Caco-2 (cell line): ENCODE results near the gene GAB2. TPM values are rescaled to one million over a fixed set of nuclear protein-coding genes. Genes with fewer than 3 reads are reported as not detected.

Experiments
- BruUV-seq: library from RNA; stranded (reverse); fragments of 400-500 nt; replicated peaks from 2 replicates; lab custom pipeline; 2021; lab: Mats Ljungman, UMichigan
- CTCF ChIA-PET: fragments of 300-600 bp; sonication (Branson Sonifier 250); formaldehyde crosslinking; loops from one replicate; lab custom pipeline; 2022; ENCODE audit warnings: antibody characterized with exemption; lab: Charles Lee
- POLR2A ChIA-PET: fragments of 300-600 bp; sonication (Branson Sonifier 250); formaldehyde crosslinking; loops from one replicate; lab custom pipeline; 2022; ENCODE audit warnings: antibody characterized with exemption; lab: Charles Lee
- DNase-seq, 2 experiments: peaks; one replicate each; pipeline versions ENCODE4 v3.0.0 to v3.0.0-alpha.2; 2020 to 2022
- H3K27me3 ChIP-seq: replicated peaks from 2 replicates; pipeline ENCODE4 v1.6.0; 2011; ENCODE audit warnings: low read length; ENCODE audit not compliant: control insufficient read depth, insufficient read depth
- H3K36me3 ChIP-seq: 2 replicates; pipeline ENCODE4 v1.5.1; 2011; ENCODE audit warnings: low read length; ENCODE audit not compliant: control insufficient read depth, insufficient read depth
- H3K4me1 ChIP-seq: fragments of 250-450 bp; sonication (Bioruptor Pico); 2 replicates; pipeline ENCODE4 v1.5.1; 2020; ENCODE audit warnings: mild to moderate bottlenecking
- H3K4me3 ChIP-seq: 2 replicates; pipeline ENCODE4 v1.5.1; 2011; ENCODE audit warnings: low read depth, mild to moderate bottlenecking, control low read depth, low read length
- H3K9me3 ChIP-seq: fragments of 250-450 bp; sonication (Bioruptor Pico); 2 replicates; pipeline ENCODE4 v1.5.1; 2020; ENCODE audit warnings: mild to moderate bottlenecking, moderate library complexity
- H3K27ac Mint-ChIP-seq: one replicate; pipeline ENCODE4 v1.8.0; 2022; ENCODE audit warnings: mixed read lengths; ENCODE audit not compliant: unreplicated experiment
- H3K27me3 Mint-ChIP-seq: one replicate; pipeline ENCODE4 v1.8.0; 2022; ENCODE audit warnings: mixed read lengths; ENCODE audit not compliant: insufficient read depth, unreplicated experiment
- H3K36me3 Mint-ChIP-seq: one replicate; pipeline ENCODE4 v1.8.0; 2022; ENCODE audit warnings: mild to moderate bottlenecking, mixed read lengths; ENCODE audit not compliant: insufficient read depth, unreplicated experiment
- H3K4me1 Mint-ChIP-seq: one replicate; pipeline ENCODE4 v1.8.0; 2022; ENCODE audit warnings: low read depth, mixed read lengths; ENCODE audit not compliant: unreplicated experiment
- H3K4me3 Mint-ChIP-seq: one replicate; pipeline ENCODE4 v1.8.0; 2022; ENCODE audit warnings: mild to moderate bottlenecking, moderate library complexity, mixed read lengths; ENCODE audit not compliant: unreplicated experiment
- H3K9me3 Mint-ChIP-seq: one replicate; pipeline ENCODE4 v1.8.0; 2022; ENCODE audit warnings: mixed read lengths; ENCODE audit not compliant: unreplicated experiment
- CTCF ChIP-seq, 2 experiments: fragments of 200-600 bp in 1 of 2; IDR thresholded peaks; 1 replicate in 1 of 2; 2 replicates in 1 of 2; pipeline versions ENCODE4 v1.5.1 to v1.8.0; 2011 to 2022; ENCODE audit warnings: antibody characterized with exemption in 1 of 2, control low read depth in 1 of 2, inconsistent platforms in 1 of 2, low read depth in 1 of 2, low read length in 1 of 2, mild to moderate bottlenecking in 1 of 2, moderate library complexity in 1 of 2; ENCODE audit not compliant: insufficient read depth in 1 of 2, severe bottlenecking in 1 of 2, unreplicated experiment in 1 of 2
- intact Hi-C: fragments of 100-400 bp; cut with micrococcal nuclease; formaldehyde crosslinking; loops from one replicate; pipeline ENCODE4 v1.10.0; 2022; ENCODE audit not compliant: unreplicated experiment
- total RNA-seq: library from RNA; stranded (reverse); gene quantifications from 2 replicates; pipeline ENCODE4 v1.2.3, GENCODE V29; 2022

Gene GAB2
- total RNA-seq, 1 experiment from 2014 or later, result 67.3 TPM

DNA sequence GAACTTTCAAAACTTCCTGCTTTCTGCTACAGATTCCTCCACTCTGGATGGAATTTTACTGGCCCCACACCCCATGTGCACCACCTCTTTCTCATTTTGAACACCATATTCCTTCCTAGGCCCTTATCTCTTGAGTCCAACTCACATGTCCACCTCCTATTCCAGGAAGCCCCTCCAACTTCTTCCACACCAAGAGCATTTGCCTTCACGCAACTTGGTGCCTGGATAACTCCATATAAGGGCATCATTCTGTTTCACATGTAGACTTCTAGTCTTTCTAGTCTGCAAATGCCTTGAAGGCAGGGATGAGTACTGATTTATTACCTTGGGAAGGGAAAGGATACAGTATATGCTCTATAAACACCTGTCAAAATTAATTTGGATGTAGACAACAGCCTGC, 17.5 kb downstream of the GAB2 start:
- Histone ChIP-seq H3K36me3 (no peaks in the 10 kb centered on the region), H3K27me3 (no peaks in the 10 kb centered on the region), H3K4me1 (peaks cover 32% of the 10 kb centered on the region), H3K9me3 (no peaks in the 10 kb centered on the region), H3K4me3 (no peak overlapping the region)
- BruUV-seq, result no TSS peak
- H3K36me3 Mint-ChIP-seq, result peaks cover 5% of the 10 kb centered on the region
- ChIA-PET POLR2A (interaction anchor here (1.0 kb wide), 1 partner anchor 20 kb away, joined by 4 read pairs; no protein-coding TSS in a partner anchor), CTCF (no interaction called here)
- peaks cover 47% of the 10 kb centered on the region for H3K4me1 Mint-ChIP-seq
- H3K4me3 Mint-ChIP-seq, result no peak overlapping the region
- no peak for TF ChIP-seq CTCF (IDR thresholded peaks at IDR 0.05; ENCODE audit: insufficient read depth in 1 of 2, low read depth in 1 of 2, low read length in 1 of 2, severe bottlenecking in 1 of 2, unreplicated experiment in 1 of 2)
- intact Hi-C loops, result no loop called here
- H3K9me3 Mint-ChIP-seq, result peaks cover 10% of the 10 kb centered on the region
- no peaks in the 10 kb centered on the region for H3K27me3 Mint-ChIP-seq
- no peak for DNase-seq
- H3K27ac Mint-ChIP-seq, result peak overlapping the region; percentile 40

- H3K9me3 Mint-ChIP-seq, result peaks cover 1% of the 10 kb centered on the region
- no TSS peak for BruUV-seq
- no peaks in the 10 kb centered on the region for H3K36me3 ChIP-seq
- H3K27ac Mint-ChIP-seq, result no peak overlapping the region
- H3K4me1 ChIP-seq, result peaks cover 32% of the 10 kb centered on the region
- TF ChIP-seq CTCF (IDR thresholded peaks at IDR 0.05; ENCODE audit: insufficient read depth in 1 of 2, low read depth in 1 of 2, low read length in 1 of 2, severe bottlenecking in 1 of 2, unreplicated experiment in 1 of 2), result no peak
- intact Hi-C loops, result no loop called here
- H3K27me3 Mint-ChIP-seq, result no peaks in the 10 kb centered on the region
- H3K4me3 Mint-ChIP-seq, result no peak overlapping the region
- no peak overlapping the region for H3K4me3 ChIP-seq
- DNase-seq, result no peak
- no peaks in the 10 kb centered on the region for H3K36me3 Mint-ChIP-seq
- ChIA-PET POLR2A (no interaction called here), CTCF (no interaction called here)
- no peaks in the 10 kb centered on the region for H3K27me3 ChIP-seq
- H3K4me1 Mint-ChIP-seq, result peaks cover 47% of the 10 kb centered on the region
- no peaks in the 10 kb centered on the region for H3K9me3 ChIP-seq
Measured at GRCh38 chr11:78399136-78399535, 18.5 kb downstream of the GAB2 start.

- Histone ChIP-seq H3K27me3 (no peaks in the 10 kb centered on the region), H3K4me1 (peaks cover 32% of the 10 kb centered on the region), H3K36me3 (no peaks in the 10 kb centered on the region), H3K4me3 (no peak overlapping the region), H3K9me3 (no peaks in the 10 kb centered on the region)
- no peak for DNase-seq
- no TSS peak for BruUV-seq
- Mint-ChIP-seq H3K36me3 (no peaks in the 10 kb centered on the region), H3K27me3 (no peaks in the 10 kb centered on the region), H3K27ac (no peak overlapping the region), H3K9me3 (no peaks in the 10 kb centered on the region), H3K4me1 (peaks cover 48% of the 10 kb centered on the region), H3K4me3 (no peak overlapping the region)
- no peak for TF ChIP-seq CTCF (IDR thresholded peaks at IDR 0.05; ENCODE audit: insufficient read depth in 1 of 2, low read depth in 1 of 2, low read length in 1 of 2, severe bottlenecking in 1 of 2, unreplicated experiment in 1 of 2)
- intact Hi-C loops, result no loop called here
- CTCF ChIA-PET, result no interaction called here
- POLR2A ChIA-PET, result no interaction called here
Measured at GRCh38 chr11:78398715-78399114, 18.9 kb downstream of the GAB2 start.
